GM12892 (cell line): ENCODE data around the gene PRAMEF11.

Experiments used
- DNase-seq: peaks from one replicate; pipeline ENCODE4 v3.0.0; 2011; ENCODE audit not compliant: insufficient read length
- FAIRE-seq: peaks from 2 replicates; lab custom pipeline; 2011; peaks lifted over from hg19 to GRCh38; lab: Jason Lieb, UNC
- POLR2A ChIP-seq: IDR thresholded peaks from 2 replicates; pipeline ENCODE4 v1.6.1; 2011; ENCODE audit warnings: low read depth, low read length, control low read depth
- POLR2AphosphoS5 ChIP-seq: IDR thresholded peaks from 2 replicates; pipeline ENCODE4 v1.6.1; 2011; ENCODE audit warnings: low read depth, low read length, control low read depth
- TAF1 ChIP-seq: IDR thresholded peaks from 2 replicates; pipeline ENCODE4 v1.6.1; 2011; ENCODE audit warnings: low read depth, mild to moderate bottlenecking, control low read depth, low read length, borderline replicate concordance

PRAMEF11 gene

GRCh38 chr1:12778907-12779306, 52.3 kb downstream of the PRAMEF11 start:
- DNase-seq, result no peak
- TF ChIP-seq POLR2A (no peak), POLR2AphosphoS5 (no peak), TAF1 (no peak)
- FAIRE-seq, result no peak

GRCh38 chr1:12778061-12778460, 53.1 kb downstream of the PRAMEF11 start:
- FAIRE-seq (no peak), DNase-seq (no peak)
- TF ChIP-seq POLR2A, result no peak
- TF ChIP-seq POLR2AphosphoS5, result no peak
- no peak for TF ChIP-seq TAF1

- DNase-seq (no peak), FAIRE-seq (no peak)
- TF ChIP-seq POLR2AphosphoS5, result no peak
- no peak for TF ChIP-seq TAF1
- TF ChIP-seq POLR2A, result no peak
Measured at GRCh38 chr1:12776801-12777557, 54.2 kb downstream of the PRAMEF11 start.

- DNase-seq, result no peak
- no peak for FAIRE-seq
- no peak for TF ChIP-seq TAF1
- TF ChIP-seq POLR2A, result no peak
- no peak for TF ChIP-seq POLR2AphosphoS5
Measured at GRCh38 chr1:12775443-12775842, 55.8 kb downstream of the PRAMEF11 start.

- TF ChIP-seq POLR2AphosphoS5 (no peak), TAF1 (no peak), POLR2A (no peak)
- no peak for DNase-seq
- no peak for FAIRE-seq
Measured at GRCh38 chr1:12774801-12775345, 56.3 kb downstream of the PRAMEF11 start.
